Smooth muscle cell (in vitro differentiated cells): ENCODE measurements around the gene SLC22A25. TPM values are rescaled to one million over a fixed set of nuclear protein-coding genes. Genes with fewer than 3 reads are reported as not detected.

Experiments
- DNase-seq: peaks from one replicate; lab custom pipeline; 2025; ENCODE audit not compliant: unreplicated experiment; lab: John Stamatoyannopoulos, UW
- H2AFZ ChIP-seq: fragments of 200-600 bp; sonication (generic); 2 replicates; pipeline ENCODE4 v1.6.0; 2016; ENCODE audit warnings: antibody characterized with exemption, low read depth, mild to moderate bottlenecking
- H3F3A ChIP-seq: fragments of 200-600 bp; sonication (generic); 2 replicates; pipeline ENCODE4 v1.6.0; 2017; ENCODE audit warnings: antibody characterized with exemption, low read depth
- H3K27ac ChIP-seq: fragments of 200-600 bp; sonication (generic); 2 replicates; pipeline ENCODE4 v1.5.1; 2016; ENCODE audit warnings: low read depth, mild to moderate bottlenecking
- H3K27me3 ChIP-seq: fragments of 200-600 bp; sonication (generic); 2 replicates; pipeline ENCODE4 v1.6.1; 2016; ENCODE audit warnings: low read depth, mild to moderate bottlenecking
- H3K36me3 ChIP-seq: fragments of 200-600 bp; sonication (generic); 2 replicates; pipeline ENCODE4 v1.5.1; 2016; ENCODE audit warnings: low read depth
- H3K4me1 ChIP-seq: fragments of 200-600 bp; sonication (generic); 2 replicates; pipeline ENCODE4 v1.5.1; 2016; ENCODE audit warnings: low read depth
- H3K4me2 ChIP-seq: fragments of 200-600 bp; sonication (generic); 2 replicates; pipeline ENCODE4 v1.6.0; 2016; ENCODE audit warnings: mild to moderate bottlenecking
- H3K4me3 ChIP-seq: fragments of 200-600 bp; sonication (generic); 2 replicates; pipeline ENCODE4 v1.5.1; 2016; ENCODE audit warnings: mild to moderate bottlenecking
- H3K79me2 ChIP-seq: fragments of 200-600 bp; sonication (generic); 2 replicates; pipeline ENCODE4 v1.6.0; 2016; ENCODE audit warnings: low read depth, mild to moderate bottlenecking
- H3K9ac ChIP-seq: fragments of 200-600 bp; sonication (generic); 2 replicates; pipeline ENCODE4 v1.6.0; 2016; ENCODE audit warnings: low read depth
- H3K9me3 ChIP-seq: fragments of 200-600 bp; sonication (generic); replicated peaks from 2 replicates; pipeline ENCODE4 v1.5.1; 2016; ENCODE audit warnings: low read depth
- H4K20me1 ChIP-seq: fragments of 200-600 bp; sonication (generic); 2 replicates; pipeline ENCODE4 v1.6.0; 2016; ENCODE audit warnings: low read depth
- CTCF ChIP-seq: fragments of 200-600 bp; sonication (generic); IDR thresholded peaks from 2 replicates; pipeline ENCODE4 v1.5.1; 2017; ENCODE audit warnings: borderline replicate concordance, mild to moderate bottlenecking, antibody characterized with exemption; ENCODE audit not compliant: insufficient read depth, poor library complexity, severe bottlenecking
- WGBS: methylation state at CpG from one replicate; pipeline ENCODE4 v1.1.7; 2016; ENCODE audit warnings: low lambda C conversion rate; 5-methylcytosine and 5-hydroxymethylcytosine counted together
- polyA plus RNA-seq: library from polyadenylated mRNA; unstranded; fragments of >200 nt; fragmentation: Nextera tagmentation; extraction: Ambion mirVana; gene quantifications from 2 replicates; pipeline ENCODE4 v1.2.1, GENCODE V29; 2016
- total RNA-seq: library from RNA; depleted of rRNA; stranded (reverse); fragments of >200 nt; gene quantifications from 2 replicates; pipeline ENCODE4 v1.2.3, GENCODE V29; 2014

The SLC22A25 gene
- not detected in 2 replicates for total RNA-seq
- not detected in 2 replicates for polyA plus RNA-seq

DNA sequence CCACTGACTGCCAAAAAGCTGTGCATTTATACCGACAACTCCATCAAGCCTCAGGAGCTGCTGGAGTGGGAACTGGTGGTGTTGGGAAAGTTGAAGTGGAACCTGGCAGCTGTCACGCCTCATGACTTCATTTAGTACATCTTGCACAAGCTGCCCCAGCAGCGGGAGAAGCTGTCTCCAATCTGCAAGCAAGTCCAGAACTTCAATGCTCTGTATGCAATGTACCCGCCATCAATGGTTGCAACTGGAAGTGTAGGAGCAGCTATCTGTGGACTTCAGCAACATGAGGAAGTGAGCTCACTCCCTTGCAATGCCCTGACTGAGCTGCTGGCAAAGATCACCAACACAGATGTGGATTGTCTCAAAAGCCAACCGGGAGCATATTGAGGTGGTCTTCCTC lies at the start of gene SLC22A25:
TSS of gene SLC22A25 (minus strand) at position 67 of the 400 bp plus-strand sequence. CDS start 13,947 bp downstream, outside the sequence.
- no peak within 1 kb of the TSS for H3K4me2 ChIP-seq
- H3F3A ChIP-seq = no peaks in the 10 kb centered on the region
- H3K27ac ChIP-seq = no peak within 1 kb of the TSS
- no peaks in the 10 kb centered on the region for H3K27me3 ChIP-seq
- H3K4me3 ChIP-seq = no peak within 1 kb of the TSS
- TF ChIP-seq CTCF = no peak
- no peaks in the 10 kb centered on the region for H4K20me1 ChIP-seq
- no peaks in the 10 kb centered on the region for H3K9me3 ChIP-seq
- H3K79me2 ChIP-seq = no peaks in the 10 kb centered on the region
- H2AFZ ChIP-seq = no peak within 1 kb of the TSS
- H3K9ac ChIP-seq = no peak within 1 kb of the TSS
- no peaks in the 10 kb centered on the region for H3K4me1 ChIP-seq
- H3K36me3 ChIP-seq = no peaks in the 10 kb centered on the region
- 78% methylated on average over 5 of the region's 5 CpGs for WGBS
- DNase-seq = no peak

DNA sequence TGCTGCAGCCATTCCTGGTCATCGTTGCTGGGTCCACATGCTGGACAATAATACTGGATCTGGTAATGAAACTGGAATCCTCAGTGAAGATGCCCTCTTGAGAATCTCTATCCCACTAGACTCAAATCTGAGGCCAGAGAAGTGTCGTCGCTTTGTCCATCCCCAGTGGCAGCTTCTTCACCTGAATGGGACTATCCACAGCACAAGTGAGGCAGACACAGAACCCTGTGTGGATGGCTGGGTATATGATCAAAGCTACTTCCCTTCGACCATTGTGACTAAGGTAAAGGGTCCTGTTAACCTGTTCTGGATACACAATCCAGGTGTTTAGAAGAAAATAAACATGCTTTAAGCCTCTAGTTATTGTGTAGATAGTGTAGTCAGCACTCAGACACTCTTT lies 46.9 kb upstream of the SLC22A25 start:
- H3K36me3 ChIP-seq = no peaks in the 10 kb centered on the region
- no peaks in the 10 kb centered on the region for H3F3A ChIP-seq
- H3K79me2 ChIP-seq = no peaks in the 10 kb centered on the region
- no peak for TF ChIP-seq CTCF
- no peaks in the 10 kb centered on the region for H4K20me1 ChIP-seq
- WGBS = 92% methylated on average over 4 of the region's 4 CpGs
- no peak overlapping the region for H3K4me2 ChIP-seq
- H3K4me3 ChIP-seq = no peak overlapping the region
- no peaks in the 10 kb centered on the region for H3K4me1 ChIP-seq
- no peaks in the 10 kb centered on the region for H3K27me3 ChIP-seq
- H3K27ac ChIP-seq = no peak overlapping the region
- no peak overlapping the region for H3K9ac ChIP-seq
- H3K9me3 ChIP-seq = peaks cover 2% of the 10 kb centered on the region
- H2AFZ ChIP-seq = no peak overlapping the region
- no peak for DNase-seq

- H3K4me2 ChIP-seq = no peak overlapping the region
- TF ChIP-seq CTCF = no peak
- no peak overlapping the region for H3K4me3 ChIP-seq
These were observed 46.3 kb upstream of the SLC22A25 start for GRCh38 chr11:63289658-63290057.

DNA sequence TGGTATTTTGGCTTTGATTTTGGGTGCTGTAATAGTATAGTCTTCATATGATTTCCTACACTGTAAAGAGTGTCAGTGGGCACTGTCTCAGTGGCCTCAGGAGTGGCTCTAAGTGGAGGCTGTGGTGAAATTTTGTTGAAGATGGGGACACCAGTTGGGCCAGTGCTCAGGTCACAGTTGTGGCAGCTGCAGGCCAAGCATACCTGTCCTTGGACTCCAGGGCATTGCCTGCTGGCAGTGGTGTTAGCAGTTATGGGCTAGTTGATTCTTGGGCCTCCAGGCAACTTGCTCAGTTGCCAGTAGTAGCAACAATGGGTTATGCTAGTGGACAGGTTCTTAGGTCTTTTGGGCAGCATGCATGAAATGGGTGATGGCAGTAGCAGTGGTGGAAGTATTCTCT lies 39.2 kb upstream of the SLC22A25 start:
- no peaks in the 10 kb centered on the region for H3K4me1 ChIP-seq
- no peak overlapping the region for H3K27ac ChIP-seq
- no peak overlapping the region for H2AFZ ChIP-seq
- H3K9ac ChIP-seq = no peak overlapping the region
- no peak overlapping the region for H3K4me2 ChIP-seq
- H3F3A ChIP-seq = no peaks in the 10 kb centered on the region
- H4K20me1 ChIP-seq = no peaks in the 10 kb centered on the region
- no peak overlapping the region for H3K4me3 ChIP-seq
- H3K9me3 ChIP-seq = no peaks in the 10 kb centered on the region
- no peaks in the 10 kb centered on the region for H3K36me3 ChIP-seq
- no peaks in the 10 kb centered on the region for H3K27me3 ChIP-seq
- no peak for TF ChIP-seq CTCF
- no peak for DNase-seq
- no peaks in the 10 kb centered on the region for H3K79me2 ChIP-seq

More at GRCh38 chr11:63289658-63290057, 46.3 kb upstream of the SLC22A25 start:
- WGBS = 84% methylated on average over 5 of the region's 5 CpGs
- H3K27ac ChIP-seq = no peak overlapping the region
- no peaks in the 10 kb centered on the region for H4K20me1 ChIP-seq
- no peak for DNase-seq
- H3K36me3 ChIP-seq = no peaks in the 10 kb centered on the region
- no peaks in the 10 kb centered on the region for H3F3A ChIP-seq
- H3K79me2 ChIP-seq = no peaks in the 10 kb centered on the region
- no peak overlapping the region for H2AFZ ChIP-seq
- H3K4me1 ChIP-seq = no peaks in the 10 kb centered on the region
- H3K27me3 ChIP-seq = no peaks in the 10 kb centered on the region
- H3K9me3 ChIP-seq = peaks cover 2% of the 10 kb centered on the region
- no peak overlapping the region for H3K9ac ChIP-seq
